ENCODE data around the gene LARP4B.

- TF ChIP-seq, protein P1, sequence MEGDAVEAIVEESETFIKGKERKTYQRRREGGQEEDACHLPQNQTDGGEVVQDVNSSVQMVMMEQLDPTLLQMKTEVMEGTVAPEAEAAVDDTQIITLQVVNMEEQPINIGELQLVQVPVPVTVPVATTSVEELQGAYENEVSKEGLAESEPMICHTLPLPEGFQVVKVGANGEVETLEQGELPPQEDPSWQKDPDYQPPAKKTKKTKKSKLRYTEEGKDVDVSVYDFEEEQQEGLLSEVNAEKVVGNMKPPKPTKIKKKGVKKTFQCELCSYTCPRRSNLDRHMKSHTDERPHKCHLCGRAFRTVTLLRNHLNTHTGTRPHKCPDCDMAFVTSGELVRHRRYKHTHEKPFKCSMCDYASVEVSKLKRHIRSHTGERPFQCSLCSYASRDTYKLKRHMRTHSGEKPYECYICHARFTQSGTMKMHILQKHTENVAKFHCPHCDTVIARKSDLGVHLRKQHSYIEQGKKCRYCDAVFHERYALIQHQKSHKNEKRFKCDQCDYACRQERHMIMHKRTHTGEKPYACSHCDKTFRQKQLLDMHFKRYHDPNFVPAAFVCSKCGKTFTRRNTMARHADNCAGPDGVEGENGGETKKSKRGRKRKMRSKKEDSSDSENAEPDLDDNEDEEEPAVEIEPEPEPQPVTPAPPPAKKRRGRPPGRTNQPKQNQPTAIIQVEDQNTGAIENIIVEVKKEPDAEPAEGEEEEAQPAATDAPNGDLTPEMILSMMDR (CRISPR knock-in tag; IDR thresholded peaks at IDR 0.05): no peak
- no peak for TF ChIP-seq BCL3 (CRISPR knock-in tag; IDR thresholded peaks at IDR 0.05)
- TF ChIP-seq ZNF121 (CRISPR knock-in tag; IDR thresholded peaks at IDR 0.05): no peak
- TF ChIP-seq RBM39 (IDR thresholded peaks at IDR 0.05; ENCODE audit: low read depth, low read length, poor library complexity, severe bottlenecking): no peak
- TF ChIP-seq SP2 (CRISPR knock-in tag; IDR thresholded peaks at IDR 0.05): no peak
- no peak for TF ChIP-seq NFIC (IDR thresholded peaks at IDR 0.05; ENCODE audit: low read length)
- TF ChIP-seq GTF2F1 (IDR thresholded peaks at IDR 0.05; ENCODE audit: low read length): no peak
- TF ChIP-seq NAIF1 (CRISPR knock-in tag; IDR thresholded peaks at IDR 0.05; ENCODE audit: borderline replicate concordance): no peak
- TF ChIP-seq SOX5 (CRISPR knock-in tag; IDR thresholded peaks at IDR 0.05; ENCODE audit: borderline replicate concordance): no peak
- TF ChIP-seq KDM1A (CRISPR knock-in tag; IDR thresholded peaks at IDR 0.05): no peak
- TF ChIP-seq NFE2L1 (CRISPR knock-in tag; IDR thresholded peaks at IDR 0.05; ENCODE audit: borderline replicate concordance): no peak
- TF ChIP-seq NFYB (CRISPR knock-in tag; IDR thresholded peaks at IDR 0.05): no peak
- no peak for TF ChIP-seq MTA3 (CRISPR knock-in tag; IDR thresholded peaks at IDR 0.05)
These were observed 26.0 kb downstream of the LARP4B start for GRCh38 chr10:905503-905902.
